NCI-H1048 (cell line): ENCODE measurements around the gene ATRX.
"Not testable (repeated sequence)": the region's sequence is repeated elsewhere in the genome, so short reads cannot be mapped to it uniquely, and the experiment has no call there.

Experiments used
- DNase-seq: peaks from one replicate; lab custom pipeline; 2025; lab: John Stamatoyannopoulos, UW

ATRX gene

DNA sequence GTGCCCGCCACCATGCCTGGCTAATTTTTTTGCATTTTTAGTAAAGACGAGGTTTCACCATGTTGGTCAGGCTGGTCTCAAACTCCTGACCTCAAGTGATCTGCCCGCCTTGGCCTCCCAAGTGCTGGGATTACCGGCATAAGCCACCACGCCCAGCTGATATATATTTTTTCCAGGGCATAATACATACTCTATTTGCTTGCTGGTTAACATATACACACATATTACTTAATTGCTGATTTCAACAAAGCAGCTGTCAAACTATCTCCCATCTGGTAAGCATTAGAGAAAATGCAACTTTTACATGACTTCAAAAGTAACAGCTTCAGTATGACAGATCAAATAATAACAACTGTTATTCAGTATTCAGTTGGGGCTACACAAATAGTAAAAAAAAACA lies 164.6 kb downstream of the ATRX start:
- DNase-seq, result not testable (repeated sequence)

DNA sequence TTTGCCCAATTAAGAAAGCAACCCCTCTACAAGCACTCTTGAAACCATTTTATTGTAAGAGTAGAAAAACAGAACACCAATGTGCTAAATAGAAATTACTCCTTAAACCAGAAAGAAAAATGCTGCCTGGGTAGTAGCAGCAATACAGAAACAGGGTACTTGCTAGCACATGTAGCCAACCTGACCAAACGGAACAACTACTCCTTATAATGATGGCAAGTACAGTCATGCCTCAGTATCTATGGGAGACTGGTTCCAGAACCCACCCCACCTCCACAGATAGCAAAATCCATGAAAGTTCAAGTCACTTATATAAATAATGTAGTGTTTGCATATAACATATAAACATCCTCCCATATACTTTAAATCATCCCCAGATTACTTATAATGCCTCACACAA lies 168.8 kb downstream of the ATRX start:
- no peak for DNase-seq

DNA sequence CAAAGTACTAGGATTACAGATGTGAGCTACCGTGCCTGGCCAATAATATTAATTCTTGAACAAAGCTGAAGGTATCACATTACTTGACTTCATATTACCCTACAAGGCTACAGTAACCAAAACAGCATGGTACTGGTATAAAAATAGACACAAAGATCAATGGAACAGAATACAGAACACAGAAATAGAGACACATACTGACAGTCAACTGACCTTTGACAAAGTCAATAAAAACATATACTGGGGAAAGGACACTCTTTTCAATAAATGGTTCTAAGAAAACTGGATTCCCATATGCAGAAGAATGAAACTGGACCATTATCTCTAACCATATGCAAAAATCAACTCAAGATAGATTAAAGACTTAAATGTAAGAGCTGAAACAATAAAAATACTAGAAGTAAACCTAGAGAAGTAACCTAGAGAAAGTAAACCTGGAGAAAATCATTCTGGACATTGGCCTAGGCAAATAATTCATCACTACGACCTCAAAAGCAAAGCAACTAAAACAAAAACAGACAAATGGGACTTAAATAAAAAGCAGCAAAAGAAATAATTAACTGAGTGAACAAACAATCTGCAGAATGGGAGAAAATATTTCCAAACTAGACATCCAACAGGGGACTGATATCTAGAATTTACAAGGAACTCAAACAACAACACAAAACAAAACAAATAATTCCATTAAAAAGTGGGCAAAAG lies 182.2 kb downstream of the ATRX start:
- no peak for DNase-seq

DNA sequence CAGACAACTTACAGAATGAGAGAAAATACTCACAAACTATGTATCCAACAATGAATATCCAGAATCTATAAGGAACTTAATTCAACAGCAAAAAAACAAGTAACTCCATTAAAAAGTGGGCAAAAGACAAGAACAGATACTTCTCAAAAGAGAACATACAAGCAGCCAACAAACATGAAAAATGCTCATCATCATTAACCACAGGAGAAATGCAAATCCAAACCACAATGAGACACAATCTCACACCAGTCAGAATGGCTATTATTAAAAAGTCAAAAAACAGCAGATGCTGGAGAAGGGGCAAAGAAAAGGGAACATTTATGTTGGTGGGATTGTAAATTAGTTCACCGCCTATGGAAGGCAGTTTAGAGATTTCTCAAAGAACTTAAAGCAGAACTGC lies 188.5 kb downstream of the ATRX start:
- no peak for DNase-seq

DNA sequence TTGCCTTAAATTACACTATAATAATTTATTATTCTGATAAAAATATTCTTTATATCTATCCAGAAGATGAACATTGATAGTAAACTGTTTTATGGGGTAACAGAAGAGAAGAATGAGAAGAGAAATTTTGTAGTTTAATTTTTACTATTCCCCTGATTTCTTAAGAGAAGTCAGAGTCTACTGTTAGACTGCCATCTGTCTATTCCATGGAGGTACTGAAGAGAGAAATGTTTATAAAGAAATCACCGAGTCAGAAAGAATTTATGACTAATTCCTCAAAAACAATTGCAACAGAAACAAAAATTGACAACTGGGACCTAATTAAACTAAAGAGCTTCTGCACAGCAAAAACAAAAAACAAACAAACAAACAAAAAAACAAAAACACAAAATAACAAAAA lies 188.9 kb downstream of the ATRX start:
- DNase-seq, result no peak

DNA sequence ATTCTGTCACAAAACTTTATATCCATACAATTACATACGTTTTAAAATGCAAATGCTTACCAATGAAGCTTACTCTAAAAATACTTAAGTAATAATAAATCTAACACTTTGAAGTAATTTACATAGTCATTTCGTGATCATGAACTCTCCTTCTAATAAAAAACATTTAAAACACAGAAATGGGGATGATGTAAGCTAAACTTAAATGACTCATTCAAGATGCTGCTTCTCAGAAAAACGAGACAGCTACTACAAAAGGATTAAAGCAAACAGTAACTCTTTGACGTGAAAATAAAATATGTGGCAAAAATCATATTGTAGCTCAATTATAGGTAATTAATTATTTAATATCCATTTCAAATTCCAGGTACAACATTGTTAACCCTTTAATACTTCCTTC lies 190.2 kb downstream of the ATRX start:
- no peak for DNase-seq

DNA sequence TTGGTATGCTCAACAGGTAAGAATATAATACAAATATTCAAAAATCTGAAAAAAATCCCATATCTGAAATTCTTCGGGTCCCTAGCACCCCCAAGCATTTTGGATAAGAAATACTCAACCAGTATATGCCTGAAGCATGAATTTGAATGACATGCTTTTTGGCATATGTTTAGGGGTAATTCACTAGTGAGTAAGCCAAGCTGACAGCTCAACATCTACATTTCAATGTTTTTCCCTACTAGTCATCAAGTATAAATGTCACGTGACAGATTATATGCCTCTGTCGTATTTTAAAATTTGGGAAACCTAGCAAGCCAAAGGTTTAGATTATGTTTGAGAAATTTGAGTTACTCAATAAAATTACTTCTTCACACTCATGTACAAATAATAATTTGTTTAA lies 213.7 kb downstream of the ATRX start:
- no peak for DNase-seq

DNA sequence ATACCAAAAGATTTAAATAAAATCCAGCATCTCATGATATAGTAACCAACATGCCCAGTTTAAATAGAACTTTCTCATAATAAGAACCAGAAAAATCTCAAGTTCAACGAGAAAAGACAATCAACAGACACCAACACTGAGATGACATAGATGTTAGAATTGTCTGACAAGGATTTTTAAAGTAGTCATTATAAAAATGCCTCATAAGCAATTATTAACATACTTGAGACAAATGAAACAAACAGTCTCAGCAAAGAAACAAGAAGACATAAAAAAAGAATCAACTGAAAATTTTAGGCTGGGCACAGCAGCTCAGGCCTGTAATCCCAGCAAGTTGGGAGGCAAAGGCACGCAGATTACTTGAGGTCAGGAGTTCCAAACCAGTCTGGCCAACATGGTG lies 220.7 kb downstream of the ATRX start:
- DNase-seq, result no peak

DNA sequence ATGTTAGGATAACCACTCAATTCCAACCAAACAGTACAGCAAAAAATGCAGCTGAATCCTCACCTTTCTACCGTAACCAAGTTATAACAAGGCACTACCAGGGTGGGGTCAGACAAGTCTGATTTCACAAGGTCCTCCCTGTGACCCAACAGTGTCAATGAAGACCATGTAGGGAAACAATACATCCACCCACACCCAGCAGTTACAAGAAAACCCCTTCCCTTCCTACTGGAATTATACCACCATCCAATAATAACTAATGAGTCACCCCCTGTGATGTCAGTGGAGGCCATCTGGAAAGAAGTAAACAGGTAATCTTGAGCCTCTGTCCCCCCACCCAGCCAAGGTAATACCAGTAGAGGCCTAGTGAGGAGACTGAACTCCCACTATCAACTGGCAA lies 221.2 kb downstream of the ATRX start:
- DNase-seq, result no peak

DNA sequence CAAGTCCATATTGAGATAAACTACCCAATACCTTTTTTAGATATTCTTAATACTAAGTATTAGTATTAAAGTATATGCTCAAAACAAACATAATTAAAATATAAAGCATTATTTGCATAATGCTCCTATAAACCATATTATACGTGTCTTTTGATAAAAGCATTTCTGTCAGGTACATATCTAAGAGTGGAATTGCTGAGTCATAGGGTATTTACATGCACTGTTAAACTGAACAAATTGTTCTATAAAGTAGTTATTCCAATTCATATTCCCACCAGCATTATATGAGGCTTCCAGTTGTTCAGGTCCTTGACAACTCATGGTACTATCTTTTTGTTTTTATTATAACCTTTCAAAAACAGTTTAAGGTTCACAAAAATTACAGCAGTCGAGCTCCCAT lies 224.6 kb downstream of the ATRX start:
- no peak for DNase-seq

DNA sequence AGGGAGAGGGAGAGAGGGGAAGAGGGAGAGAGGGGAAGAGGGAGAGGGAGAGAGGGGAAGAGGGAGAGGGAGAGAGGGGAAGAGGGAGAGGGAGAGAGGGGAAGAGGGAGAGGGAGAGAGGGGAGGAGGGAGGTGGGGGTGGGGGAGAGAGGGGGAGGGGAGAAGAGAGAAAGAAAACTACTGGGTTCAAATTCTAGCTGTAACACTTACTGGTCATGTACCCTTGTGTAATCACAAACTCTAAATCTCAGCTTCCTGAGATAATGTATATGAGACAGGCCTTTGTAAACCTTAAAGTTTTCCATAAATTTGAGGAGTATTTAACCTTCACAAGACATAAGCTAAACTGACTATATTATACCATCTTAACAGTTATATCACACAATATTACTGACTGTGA lies 229.7 kb downstream of the ATRX start:
- DNase-seq, result no peak

DNA sequence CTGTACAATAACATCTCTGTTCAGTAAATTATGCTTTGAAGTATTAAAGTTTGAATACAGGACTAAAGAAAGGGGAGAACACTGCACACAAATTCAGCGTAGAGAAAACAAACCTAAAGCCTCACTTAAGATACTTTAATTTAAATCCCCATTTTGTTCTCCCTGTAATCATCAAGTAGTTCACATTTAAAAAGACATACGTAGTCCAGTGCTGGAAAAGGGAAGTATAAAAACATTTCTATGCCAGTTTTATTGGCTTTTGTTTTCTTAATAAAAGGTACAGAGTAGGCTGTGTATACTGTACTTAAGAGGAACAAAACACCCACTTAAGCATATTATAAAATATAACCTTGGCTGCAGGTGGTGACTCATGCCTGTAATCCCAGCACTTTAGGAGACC lies 237.3 kb downstream of the ATRX start:
- no peak for DNase-seq

DNA sequence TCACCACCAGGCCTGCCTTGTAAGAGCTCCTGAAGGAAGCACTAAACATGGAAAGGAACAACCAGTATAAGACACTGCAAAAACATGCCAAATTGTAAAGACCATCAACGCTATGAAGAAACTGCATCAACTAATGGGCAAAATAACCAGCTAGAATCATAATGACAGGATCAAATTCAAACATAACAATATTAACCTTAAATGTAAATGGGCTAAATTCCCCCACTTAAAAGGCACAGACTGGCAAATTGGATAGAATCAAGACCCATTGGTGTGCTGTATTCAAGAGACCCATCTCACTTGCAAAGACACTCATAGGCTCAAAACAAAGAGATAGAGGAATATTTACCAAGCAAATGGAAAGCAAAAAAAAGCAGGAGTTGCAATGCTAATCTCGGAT lies 246.2 kb downstream of the ATRX start:
- DNase-seq, result not testable (repeated sequence)

DNA sequence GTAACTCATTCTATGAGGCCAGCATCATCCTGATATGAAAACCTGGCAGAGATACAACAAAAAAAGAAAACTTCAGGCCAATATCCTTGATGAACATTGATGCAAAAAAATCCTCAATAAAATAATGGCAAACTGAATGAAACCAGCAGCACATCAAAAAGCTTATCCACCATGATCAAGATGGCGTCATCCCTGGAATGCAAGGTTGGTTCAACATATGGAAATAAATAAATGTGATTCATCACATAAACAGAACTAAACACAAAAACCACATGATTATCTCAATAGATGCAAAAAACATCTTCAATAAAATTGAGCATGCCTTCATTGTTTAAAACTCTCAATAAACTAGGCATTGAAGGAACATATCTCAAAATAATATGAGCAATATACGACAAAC lies 254.8 kb downstream of the ATRX start:
- not testable (repeated sequence) for DNase-seq

DNA sequence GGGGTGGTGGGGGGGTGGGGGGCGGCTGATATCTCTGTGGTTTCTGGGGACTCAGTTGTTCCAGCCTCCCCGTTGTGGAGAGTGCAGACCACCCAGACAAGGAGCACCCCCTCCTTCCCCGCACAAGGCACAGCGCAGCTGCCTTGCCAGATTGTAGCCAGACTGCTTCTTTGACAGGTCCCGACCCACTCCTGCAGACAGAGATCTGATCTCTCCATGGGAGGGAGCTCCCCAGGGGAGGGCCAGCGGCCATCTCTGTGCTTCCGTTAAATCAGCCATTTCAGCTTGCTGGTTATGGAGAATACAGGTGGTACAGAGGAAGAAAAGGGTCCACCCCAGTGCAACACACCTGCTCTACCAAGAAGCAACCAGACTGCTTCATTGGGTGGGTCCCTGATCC lies 258.0 kb downstream of the ATRX start:
- no peak for DNase-seq

DNA sequence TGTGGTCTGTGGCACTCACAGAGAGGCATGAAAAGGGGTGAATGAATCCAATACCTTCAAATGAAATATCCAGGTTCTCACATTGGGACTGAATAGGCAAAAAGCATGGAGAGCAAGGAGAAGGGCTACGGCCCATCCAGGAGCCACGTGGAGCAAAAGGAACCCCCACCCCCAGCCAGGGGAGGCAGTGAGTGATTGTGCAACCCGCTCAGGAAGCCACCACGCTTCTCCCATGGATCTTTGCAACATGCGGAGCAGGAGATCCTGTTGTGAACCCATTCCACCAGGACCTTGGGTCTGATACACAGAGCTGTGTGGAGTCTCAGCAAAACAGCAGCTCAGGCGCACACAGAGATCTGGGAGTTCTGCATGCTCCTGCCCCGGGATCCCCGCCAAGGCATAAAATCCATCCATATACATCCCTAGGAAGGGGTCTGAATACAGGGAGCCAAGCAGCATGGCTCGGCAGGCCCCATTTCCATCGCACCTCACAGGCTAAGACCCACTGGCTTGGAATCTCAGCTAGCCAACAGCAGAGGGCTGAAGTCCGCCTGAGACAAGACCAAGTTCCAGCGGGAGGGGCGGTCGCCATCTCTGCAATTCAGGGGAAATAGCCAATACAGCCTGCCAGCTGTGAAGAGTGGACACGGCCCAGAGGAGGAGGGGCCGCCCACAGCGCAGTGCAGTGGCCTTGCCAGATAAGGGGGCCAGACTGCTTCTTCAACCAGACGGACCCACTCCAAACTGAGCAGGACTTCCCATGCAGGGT lies 258.6 kb downstream of the ATRX start:
- DNase-seq, result no peak

DNA sequence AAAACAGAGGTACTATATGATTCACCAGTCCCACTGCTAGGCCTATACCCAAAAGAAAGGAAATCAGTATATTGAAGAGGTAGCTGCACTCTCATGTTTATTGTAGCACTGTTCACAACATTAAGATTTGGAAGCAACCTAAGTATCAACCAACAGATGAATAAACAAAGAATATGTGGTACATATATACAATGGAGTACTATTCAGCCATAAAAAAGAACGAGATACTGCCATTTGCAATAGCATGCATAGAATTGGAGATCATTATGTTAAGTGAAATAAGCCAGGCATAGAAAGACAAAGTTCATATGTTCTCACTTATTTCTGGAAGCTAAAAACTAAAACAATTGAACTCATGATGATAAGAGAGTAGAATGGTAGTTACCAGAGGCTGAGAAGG lies 266.3 kb downstream of the ATRX start:
- no peak for DNase-seq

DNA sequence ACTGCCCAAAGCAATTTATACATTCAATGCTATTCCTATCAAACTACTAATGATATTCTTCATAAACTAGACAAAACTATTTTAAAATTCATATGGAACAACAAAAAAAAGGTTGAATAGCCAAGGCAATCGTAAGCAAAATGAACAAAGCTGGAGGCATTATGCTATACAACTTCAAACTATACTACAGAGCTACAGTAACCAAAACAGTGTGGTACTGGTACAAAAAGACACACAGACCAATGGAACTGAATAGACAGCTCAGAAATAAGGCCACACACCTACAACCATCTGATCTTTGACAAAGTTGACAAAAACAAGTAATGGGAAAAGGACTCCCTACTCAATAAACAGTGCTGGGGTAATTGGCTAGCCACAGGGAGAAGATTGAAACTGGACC lies 271.8 kb downstream of the ATRX start:
- DNase-seq, result no peak

DNA sequence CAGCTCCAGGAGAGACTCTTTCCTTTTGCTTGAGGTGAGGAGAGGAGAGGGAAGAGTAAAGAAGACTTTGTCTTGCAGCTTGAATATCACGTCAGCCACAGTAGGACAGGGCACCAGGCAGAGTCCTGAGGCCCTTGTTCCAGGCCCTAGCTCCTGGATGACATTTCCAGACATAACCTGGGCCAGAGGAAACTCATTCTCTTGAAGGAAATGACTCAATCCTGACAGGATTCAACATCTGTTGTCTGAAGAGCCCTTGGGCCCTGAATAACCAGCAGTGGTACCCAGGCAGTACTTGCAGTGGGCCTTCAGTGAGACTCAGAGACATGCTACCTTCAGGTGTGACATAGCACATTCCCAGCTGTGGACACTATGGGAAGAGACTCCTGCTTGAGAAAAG lies 276.0 kb downstream of the ATRX start:
- DNase-seq, result no peak

DNA sequence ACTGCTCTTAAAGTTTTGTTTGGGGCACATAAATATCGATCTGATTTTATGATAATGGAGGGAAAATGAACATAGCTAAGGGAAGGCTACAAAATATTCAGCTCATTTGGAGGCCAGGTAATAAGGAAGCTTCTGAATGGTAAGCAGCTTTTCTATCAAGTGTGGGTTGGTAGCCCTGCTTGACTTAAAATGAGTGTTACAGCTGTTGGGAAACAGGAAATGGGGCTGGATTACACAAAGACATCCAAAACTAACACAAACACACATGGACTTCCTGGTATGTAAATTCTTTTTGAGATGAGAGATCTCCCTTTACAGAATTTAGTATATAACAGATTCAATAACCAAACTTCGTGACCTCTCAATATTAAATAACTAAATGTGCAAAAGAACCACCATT lies 280.8 kb downstream of the ATRX start:
- no peak for DNase-seq

DNA sequence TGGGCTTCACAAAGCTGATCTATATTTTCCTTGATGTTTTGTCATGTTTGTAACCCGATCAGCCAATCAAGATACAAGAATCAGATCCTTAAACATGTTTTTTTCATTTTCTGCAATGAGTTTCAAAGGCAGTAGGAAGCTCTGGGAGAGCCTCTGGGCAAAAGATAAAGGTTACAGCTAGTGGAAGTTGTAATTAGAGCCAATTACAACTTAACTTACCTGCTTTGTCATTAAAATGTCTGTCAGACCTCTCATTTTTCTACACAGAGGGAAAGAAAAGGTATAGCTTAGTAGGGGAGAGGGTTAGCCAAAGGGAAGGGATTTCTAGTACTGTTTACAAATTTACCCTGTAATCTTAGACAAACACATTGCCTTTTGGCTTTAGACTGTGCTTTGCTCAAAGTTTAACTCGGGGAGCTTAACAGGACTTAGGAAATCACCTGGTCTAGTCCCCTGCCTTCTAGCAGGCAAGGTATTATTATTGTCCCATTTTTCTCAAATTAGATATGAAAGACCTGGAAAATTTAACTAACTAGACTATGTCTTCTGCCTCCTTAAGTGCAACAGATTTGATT lies 283.0 kb downstream of the ATRX start:
- DNase-seq, result no peak

DNA sequence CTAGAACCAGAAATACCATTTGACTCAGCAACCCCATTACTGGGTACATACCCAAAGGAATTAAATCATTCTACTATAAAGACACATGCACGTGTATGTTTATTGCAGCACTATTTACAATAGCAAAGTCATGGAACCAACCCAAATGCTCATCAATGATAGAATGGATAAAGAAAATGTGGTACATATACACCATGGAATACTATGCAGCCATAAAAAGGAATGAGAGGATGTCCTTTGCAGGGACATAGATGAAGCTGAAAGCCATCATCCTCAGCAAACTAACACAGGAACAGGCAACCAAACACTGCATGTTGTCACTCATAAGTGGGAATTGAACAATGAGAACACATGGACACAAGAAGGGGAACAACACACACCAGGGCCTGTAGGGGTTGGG lies 285.9 kb downstream of the ATRX start:
- DNase-seq, result not testable (repeated sequence)
